LoVo (cell line): ENCODE results near the gene SCP2D1.

Experiments
- DNase-seq: peaks from one replicate; pipeline ENCODE4 v3.0.0-alpha.2; 2016; ENCODE audit warnings: low spot score

SCP2D1 gene

GRCh38 chr20:18815194-18815942, 1.8 kb downstream of the SCP2D1 start:
- DNase-seq: no peak

GRCh38 chr20:18822832-18823231, 9.2 kb downstream of the SCP2D1 start:
- no peak for DNase-seq

- no peak for DNase-seq
Measured at GRCh38 chr20:18831830-18832499, 18.4 kb downstream of the SCP2D1 start.

- DNase-seq: no peak
Measured at GRCh38 chr20:18832546-18833200, 19.1 kb downstream of the SCP2D1 start.

- no peak for DNase-seq
Measured at GRCh38 chr20:18835466-18836256, 22.1 kb downstream of the SCP2D1 start.

GRCh38 chr20:18837718-18838117, 24.1 kb downstream of the SCP2D1 start:
- DNase-seq: no peak

- DNase-seq: no peak
Measured at GRCh38 chr20:18839507-18840247, 26.1 kb downstream of the SCP2D1 start.

GRCh38 chr20:18840248-18840645, 26.7 kb downstream of the SCP2D1 start:
- DNase-seq: no peak

- no peak for DNase-seq
Measured at GRCh38 chr20:18845017-18845416, 31.4 kb downstream of the SCP2D1 start.

GRCh38 chr20:18847226-18847755, 33.7 kb downstream of the SCP2D1 start:
- no peak for DNase-seq

- DNase-seq: no peak
Measured at GRCh38 chr20:18849131-18849530, 35.5 kb downstream of the SCP2D1 start.

- DNase-seq: no peak
Measured at GRCh38 chr20:18851629-18852028, 38.0 kb downstream of the SCP2D1 start.

GRCh38 chr20:18852318-18852717, 38.7 kb downstream of the SCP2D1 start:
- DNase-seq: no peak

- no peak for DNase-seq
Measured at GRCh38 chr20:18853216-18853615, 39.6 kb downstream of the SCP2D1 start.

GRCh38 chr20:18853946-18854646, 40.5 kb downstream of the SCP2D1 start:
- DNase-seq: no peak

- DNase-seq: no peak
Measured at GRCh38 chr20:18855882-18856281, 42.3 kb downstream of the SCP2D1 start.

- no peak for DNase-seq
Measured at GRCh38 chr20:18856873-18857272, 43.3 kb downstream of the SCP2D1 start.

GRCh38 chr20:18857640-18858039, 44.1 kb downstream of the SCP2D1 start:
- no peak for DNase-seq

- no peak for DNase-seq
Measured at GRCh38 chr20:18858816-18859215, 45.2 kb downstream of the SCP2D1 start.
